GM03348 (cell line): ENCODE data around the gene EDAR.

Experiments
- DNase-seq: peaks from one replicate; pipeline ENCODE4 v3.0.0; 2012; ENCODE audit warnings: low spot score

EDAR gene

DNA sequence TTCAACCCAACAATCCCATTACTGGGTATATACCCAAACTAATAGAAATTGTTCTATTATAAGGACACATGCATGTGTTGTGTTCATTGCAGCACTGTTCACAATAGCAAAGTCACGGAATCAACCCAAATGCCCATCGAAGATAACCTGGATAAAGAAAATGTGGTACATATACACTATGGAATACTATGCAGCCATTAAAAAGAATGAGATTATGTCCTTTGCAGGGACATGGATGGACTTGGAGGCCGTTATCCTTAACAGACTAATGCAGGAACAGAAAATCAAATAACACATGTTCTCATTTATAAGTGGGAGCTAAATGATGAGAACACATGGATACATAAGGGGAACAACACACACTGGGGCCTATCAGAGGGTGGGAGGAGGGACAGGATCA is 136.6 kb downstream of the EDAR start:
- no peak for DNase-seq

DNA sequence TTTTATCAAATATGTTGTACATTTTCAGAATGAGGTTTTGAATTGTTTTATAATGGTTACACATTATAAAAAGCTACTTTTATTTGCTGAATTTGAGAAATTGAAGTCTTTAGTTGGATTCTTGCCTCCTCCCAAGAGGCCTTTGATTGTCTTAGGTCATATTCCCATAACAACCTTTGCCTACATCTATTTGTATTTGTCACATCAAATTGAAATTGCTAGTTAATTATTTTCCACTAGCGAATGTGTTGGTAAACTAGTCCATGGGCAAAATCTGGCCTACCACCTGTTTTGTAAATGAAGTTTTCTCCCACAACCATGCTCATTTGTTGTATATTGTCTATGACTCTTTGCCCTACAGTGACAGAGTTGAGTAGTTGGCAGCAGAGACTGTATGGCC is 142.0 kb downstream of the EDAR start:
- DNase-seq: no peak

DNA sequence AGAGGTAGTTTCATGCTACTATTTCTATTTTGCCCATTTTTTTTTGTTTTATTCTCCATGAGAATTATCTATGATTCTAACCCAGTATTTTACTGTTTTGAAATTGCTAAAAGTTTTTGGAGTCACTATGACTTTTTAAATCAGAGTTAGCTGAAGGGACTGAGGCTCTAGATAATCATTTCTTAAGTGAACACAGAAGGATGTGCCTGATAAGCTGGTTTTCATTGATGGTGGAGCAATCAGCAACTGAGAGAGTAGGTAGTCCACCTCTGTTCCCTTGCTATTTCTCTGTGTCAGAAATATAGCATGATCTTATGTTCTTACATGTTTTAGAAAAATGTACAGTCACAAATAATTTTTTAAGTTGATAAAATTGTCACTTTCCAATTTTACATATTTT is 143.1 kb downstream of the EDAR start:
- no peak for DNase-seq
